ENCODE results near the gene SNX33.

- TF ChIP-seq, protein P1, sequence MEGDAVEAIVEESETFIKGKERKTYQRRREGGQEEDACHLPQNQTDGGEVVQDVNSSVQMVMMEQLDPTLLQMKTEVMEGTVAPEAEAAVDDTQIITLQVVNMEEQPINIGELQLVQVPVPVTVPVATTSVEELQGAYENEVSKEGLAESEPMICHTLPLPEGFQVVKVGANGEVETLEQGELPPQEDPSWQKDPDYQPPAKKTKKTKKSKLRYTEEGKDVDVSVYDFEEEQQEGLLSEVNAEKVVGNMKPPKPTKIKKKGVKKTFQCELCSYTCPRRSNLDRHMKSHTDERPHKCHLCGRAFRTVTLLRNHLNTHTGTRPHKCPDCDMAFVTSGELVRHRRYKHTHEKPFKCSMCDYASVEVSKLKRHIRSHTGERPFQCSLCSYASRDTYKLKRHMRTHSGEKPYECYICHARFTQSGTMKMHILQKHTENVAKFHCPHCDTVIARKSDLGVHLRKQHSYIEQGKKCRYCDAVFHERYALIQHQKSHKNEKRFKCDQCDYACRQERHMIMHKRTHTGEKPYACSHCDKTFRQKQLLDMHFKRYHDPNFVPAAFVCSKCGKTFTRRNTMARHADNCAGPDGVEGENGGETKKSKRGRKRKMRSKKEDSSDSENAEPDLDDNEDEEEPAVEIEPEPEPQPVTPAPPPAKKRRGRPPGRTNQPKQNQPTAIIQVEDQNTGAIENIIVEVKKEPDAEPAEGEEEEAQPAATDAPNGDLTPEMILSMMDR (IDR thresholded peaks at IDR 0.05), result no peak
- TF ChIP-seq POLR2A (IDR thresholded peaks at IDR 0.05), result no peak
These were observed 22.0 kb upstream of the SNX33 start, which contains the start of gene SNUPN for GRCh38 chr15:75625542-75626347.
